ENCODE measurements around the gene ERCC6L2. TPM values are rescaled to one million over a fixed set of nuclear protein-coding genes. Genes with fewer than 3 reads are reported as not detected.

ERCC6L2 gene
- total and polyA plus RNA-seq, 10 of the 15 experiments (the other 5 are each of a cell fraction or from before 2014, with no cell fraction given), result 8.1 to 45.0 (median 22.6) TPM

DNA sequence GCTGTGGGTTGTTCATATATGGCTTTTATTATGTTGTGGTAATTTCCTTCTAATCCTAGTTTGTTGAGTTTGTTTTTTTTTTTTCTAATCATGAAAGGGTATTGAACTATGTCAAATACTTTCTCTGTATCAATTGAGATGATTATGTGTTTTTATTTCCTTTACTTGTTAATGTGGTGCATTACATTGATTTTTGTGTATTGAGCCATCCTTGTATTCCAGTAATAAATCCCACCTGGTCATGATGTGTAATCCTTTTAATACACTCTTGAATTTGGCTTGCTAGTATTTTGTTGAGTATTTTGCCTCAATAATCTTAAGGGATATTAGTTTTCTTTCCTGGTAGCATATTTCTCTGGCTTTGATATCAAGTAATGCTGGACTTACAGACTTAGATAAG lies 13.1 kb upstream of the ERCC6L2 start:
- no TSS peak for BruUV-seq (replicated peaks)
- DNase-seq (ENCODE audit: low read depth, low spot score) (no peak), ATAC-seq (no peak), FAIRE-seq (no peak)
- ChIA-PET CTCF (no interaction called here), RAD21 (ENCODE audit: unreplicated experiment) (no interaction called here), SMC1A (ENCODE audit: uncharacterized antibody, unreplicated experiment) (interaction anchor here (1.6 kb wide), 1 partner anchor 14 kb away, joined by 3 read pairs; no protein-coding TSS in a partner anchor), POLR2A (no interaction called here)
- H3K9ac ChIP-seq (ENCODE audit: control insufficient read depth, insufficient read depth, low read length), result no peak overlapping the region
- intact Hi-C loops (cut with micrococcal nuclease; ENCODE audit: unreplicated experiment), result no loop called here
- peaks cover 3% of the 10 kb centered on the region; the same call in 1 of the 3 replicates for H3K9me3 ChIP-seq (replicated peaks; ENCODE audit: control insufficient read depth, insufficient read depth, low read length)
- in situ Hi-C loops (cut with MboI), result no loop called here
- H3K4me1 ChIP-seq (ENCODE audit: control insufficient read depth, insufficient read depth, low read length), result peaks cover 23% of the 10 kb centered on the region
- no peaks in the 10 kb centered on the region for H4K20me1 ChIP-seq (ENCODE audit: control insufficient read depth, insufficient read depth)
- H3K79me2 ChIP-seq (ENCODE audit: control insufficient read depth, insufficient read depth, low read length), result no peaks in the 10 kb centered on the region
- no peaks in the 10 kb centered on the region for H3K36me3 ChIP-seq (ENCODE audit: control insufficient read depth in 2 of 2, insufficient read depth in 2 of 2, low read length in 1 of 2)
- H3K4me3 ChIP-seq, result no peak overlapping the region
- H3K27ac ChIP-seq (ENCODE audit: control insufficient read depth, insufficient read depth), result no peak overlapping the region
- no peak overlapping the region for H3K4me2 ChIP-seq (ENCODE audit: control insufficient read depth, insufficient read depth)
- no peak overlapping the region for H2AFZ ChIP-seq (ENCODE audit: control insufficient read depth, low read depth, low read length)
- H3K27me3 ChIP-seq (replicated peaks in 1 of 2; ENCODE audit: control insufficient read depth in 2 of 2, insufficient read depth in 2 of 2, low read length in 1 of 2), result no peaks in the 10 kb centered on the region
- TF ChIP-seq BACH1 (IDR thresholded peaks at IDR 0.05; ENCODE audit: borderline replicate concordance), result no peak
- no peak for TF ChIP-seq TCF12 (IDR thresholded peaks at IDR 0.05; ENCODE audit: low read depth, low read length)
- TF ChIP-seq ZBTB33 (IDR thresholded peaks at IDR 0.05), result no peak
- no peak for TF ChIP-seq MEF2B (IDR thresholded peaks at IDR 0.05; ENCODE audit: partially characterized antibody, poor library complexity, severe bottlenecking)
- no peak for TF ChIP-seq IRF5 (IDR thresholded peaks at IDR 0.05; ENCODE audit: borderline replicate concordance)
- no peak for TF ChIP-seq RELB (IDR thresholded peaks at IDR 0.05; ENCODE audit: low read depth)
- no peak for TF ChIP-seq HSF1 (IDR thresholded peaks at IDR 0.05; ENCODE audit: low read depth, low read length)
- TF ChIP-seq CHD4 (IDR thresholded peaks at IDR 0.05), result no peak
- no peak for TF ChIP-seq TBL1XR1 (IDR thresholded peaks at IDR 0.05; ENCODE audit: low read depth, low read length)
- no peak for TF ChIP-seq KAT2A (conservative IDR thresholded peaks at IDR 0.05; ENCODE audit: control insufficient read depth, low read depth, low read length)
- TF ChIP-seq SUPT20H (IDR thresholded peaks at IDR 0.05; ENCODE audit: borderline replicate concordance, control insufficient read depth, low read depth, low read length), result no peak
- TF ChIP-seq ZSCAN29 (IDR thresholded peaks at IDR 0.05), result no peak
- TF ChIP-seq NRF1 (conservative IDR thresholded peaks at IDR 0.05; ENCODE audit: low read depth, low read length), result no peak
- TF ChIP-seq, protein P1, sequence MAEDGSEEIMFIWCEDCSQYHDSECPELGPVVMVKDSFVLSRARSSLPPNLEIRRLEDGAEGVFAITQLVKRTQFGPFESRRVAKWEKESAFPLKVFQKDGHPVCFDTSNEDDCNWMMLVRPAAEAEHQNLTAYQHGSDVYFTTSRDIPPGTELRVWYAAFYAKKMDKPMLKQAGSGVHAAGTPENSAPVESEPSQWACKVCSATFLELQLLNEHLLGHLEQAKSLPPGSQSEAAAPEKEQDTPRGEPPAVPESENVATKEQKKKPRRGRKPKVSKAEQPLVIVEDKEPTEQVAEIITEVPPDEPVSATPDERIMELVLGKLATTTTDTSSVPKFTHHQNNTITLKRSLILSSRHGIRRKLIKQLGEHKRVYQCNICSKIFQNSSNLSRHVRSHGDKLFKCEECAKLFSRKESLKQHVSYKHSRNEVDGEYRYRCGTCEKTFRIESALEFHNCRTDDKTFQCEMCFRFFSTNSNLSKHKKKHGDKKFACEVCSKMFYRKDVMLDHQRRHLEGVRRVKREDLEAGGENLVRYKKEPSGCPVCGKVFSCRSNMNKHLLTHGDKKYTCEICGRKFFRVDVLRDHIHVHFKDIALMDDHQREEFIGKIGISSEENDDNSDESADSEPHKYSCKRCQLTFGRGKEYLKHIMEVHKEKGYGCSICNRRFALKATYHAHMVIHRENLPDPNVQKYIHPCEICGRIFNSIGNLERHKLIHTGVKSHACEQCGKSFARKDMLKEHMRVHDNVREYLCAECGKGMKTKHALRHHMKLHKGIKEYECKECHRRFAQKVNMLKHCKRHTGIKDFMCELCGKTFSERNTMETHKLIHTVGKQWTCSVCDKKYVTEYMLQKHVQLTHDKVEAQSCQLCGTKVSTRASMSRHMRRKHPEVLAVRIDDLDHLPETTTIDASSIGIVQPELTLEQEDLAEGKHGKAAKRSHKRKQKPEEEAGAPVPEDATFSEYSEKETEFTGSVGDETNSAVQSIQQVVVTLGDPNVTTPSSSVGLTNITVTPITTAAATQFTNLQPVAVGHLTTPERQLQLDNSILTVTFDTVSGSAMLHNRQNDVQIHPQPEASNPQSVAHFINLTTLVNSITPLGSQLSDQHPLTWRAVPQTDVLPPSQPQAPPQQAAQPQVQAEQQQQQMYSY (CRISPR knock-in tag; IDR thresholded peaks at IDR 0.05), result no peak
- TF ChIP-seq NBN (IDR thresholded peaks at IDR 0.05), result no peak
- TF ChIP-seq PAX8 (IDR thresholded peaks at IDR 0.05), result no peak

All from GM12878 (cell line).